Activated naive CD8-positive, alpha-beta T cell treated with anti-CD3 and anti-CD28 coated beads, Interleukin-2, amount 50 U/mL, for 24 hours (primary cell): ENCODE results near the gene LITAF.
"Not testable (repeated sequence)": the region's sequence is repeated elsewhere in the genome, so short reads cannot be mapped to it uniquely, and the experiment has no call there.

Experiments used
- ATAC-seq: fragments of 150-1000 bp; cut with Tn5 transposase; one replicate; pipeline ENCODE4 v1.10.0; 2021
- DNase-seq: peaks from one replicate; pipeline ENCODE4 v3.0.0; 2021
- H3K27ac Mint-ChIP-seq: one replicate; pipeline ENCODE4 v1.8.0; 2021; ENCODE audit warnings: mild to moderate bottlenecking, mixed read lengths
- H3K27me3 Mint-ChIP-seq: one replicate; pipeline ENCODE4 v1.8.0; 2021; ENCODE audit warnings: mixed read lengths
- H3K36me3 Mint-ChIP-seq: one replicate; pipeline ENCODE4 v1.8.0; 2021; ENCODE audit warnings: low read depth, mixed read lengths
- H3K4me1 Mint-ChIP-seq: one replicate; pipeline ENCODE4 v1.8.0; 2021; ENCODE audit warnings: mixed read lengths
- H3K4me3 Mint-ChIP-seq: one replicate; pipeline ENCODE4 v1.8.0; 2021; ENCODE audit warnings: mild to moderate bottlenecking, moderate library complexity, mixed read lengths
- H3K9me3 Mint-ChIP-seq: one replicate; pipeline ENCODE4 v1.8.0; 2021; ENCODE audit warnings: mixed read lengths

Gene LITAF

GRCh38 chr16:11506741-11507305, 79.9 kb downstream of the LITAF start:
- no peaks in the 10 kb centered on the region for H3K27me3 Mint-ChIP-seq
- peaks cover 4% of the 10 kb centered on the region for H3K4me1 Mint-ChIP-seq
- ATAC-seq = no peak
- no peaks in the 10 kb centered on the region for H3K36me3 Mint-ChIP-seq
- DNase-seq = no peak
- H3K9me3 Mint-ChIP-seq = no peaks in the 10 kb centered on the region
- H3K27ac Mint-ChIP-seq = no peak overlapping the region
- H3K4me3 Mint-ChIP-seq = no peak overlapping the region

GRCh38 chr16:11504261-11504660, 82.5 kb downstream of the LITAF start:
- H3K4me1 Mint-ChIP-seq = not testable (repeated sequence)

GRCh38 chr16:11503566-11503965, 83.2 kb downstream of the LITAF start:
- Mint-ChIP-seq H3K27me3 (no peaks in the 10 kb centered on the region), H3K36me3 (no peaks in the 10 kb centered on the region), H3K9me3 (no peaks in the 10 kb centered on the region), H3K27ac (no peak overlapping the region), H3K4me3 (no peak overlapping the region), H3K4me1 (peaks cover 7% of the 10 kb centered on the region)
- ATAC-seq (no peak), DNase-seq (no peak)

More at GRCh38 chr16:11504261-11504660, 82.5 kb downstream of the LITAF start:
- not testable (repeated sequence) for H3K9me3 Mint-ChIP-seq, H3K36me3 Mint-ChIP-seq, H3K4me3 Mint-ChIP-seq, H3K27me3 Mint-ChIP-seq, H3K27ac Mint-ChIP-seq, DNase-seq, ATAC-seq

- no peak overlapping the region for H3K27ac Mint-ChIP-seq
- H3K9me3 Mint-ChIP-seq = no peaks in the 10 kb centered on the region
- no peak overlapping the region for H3K4me3 Mint-ChIP-seq
- peaks cover 15% of the 10 kb centered on the region for H3K4me1 Mint-ChIP-seq
- no peaks in the 10 kb centered on the region for H3K27me3 Mint-ChIP-seq
- no peak for DNase-seq
- ATAC-seq = no peak
- H3K36me3 Mint-ChIP-seq = no peaks in the 10 kb centered on the region
Measured at GRCh38 chr16:11502239-11502638, 84.5 kb downstream of the LITAF start.

GRCh38 chr16:11501632-11502031, 85.1 kb downstream of the LITAF start:
- Mint-ChIP-seq H3K36me3 (no peaks in the 10 kb centered on the region), H3K4me1 (peaks cover 20% of the 10 kb centered on the region), H3K4me3 (no peak overlapping the region), H3K27ac (no peak overlapping the region), H3K9me3 (no peaks in the 10 kb centered on the region), H3K27me3 (no peaks in the 10 kb centered on the region)
- no peak for DNase-seq
- ATAC-seq = no peak

- DNase-seq = no peak
- Mint-ChIP-seq H3K9me3 (no peaks in the 10 kb centered on the region), H3K4me1 (peaks cover 21% of the 10 kb centered on the region), H3K4me3 (no peak overlapping the region), H3K27me3 (no peaks in the 10 kb centered on the region), H3K36me3 (no peaks in the 10 kb centered on the region), H3K27ac (no peak overlapping the region)
- ATAC-seq = no peak
Measured at GRCh38 chr16:11500700-11501346, 85.9 kb downstream of the LITAF start.

GRCh38 chr16:11499295-11500089, 87.2 kb downstream of the LITAF start:
- Mint-ChIP-seq H3K4me3 (no peak overlapping the region), H3K9me3 (no peaks in the 10 kb centered on the region), H3K36me3 (no peaks in the 10 kb centered on the region), H3K27me3 (no peaks in the 10 kb centered on the region), H3K4me1 (peaks cover 29% of the 10 kb centered on the region), H3K27ac (no peak overlapping the region)
- no peak for DNase-seq
- no peak for ATAC-seq

GRCh38 chr16:11498683-11499082, 88.0 kb downstream of the LITAF start:
- Mint-ChIP-seq H3K36me3 (no peaks in the 10 kb centered on the region), H3K4me1 (peaks cover 29% of the 10 kb centered on the region), H3K27me3 (no peaks in the 10 kb centered on the region), H3K27ac (no peak overlapping the region), H3K4me3 (no peak overlapping the region), H3K9me3 (no peaks in the 10 kb centered on the region)
- ATAC-seq (no peak), DNase-seq (no peak)

GRCh38 chr16:11497851-11498289, 88.8 kb downstream of the LITAF start:
- H3K36me3 Mint-ChIP-seq = no peaks in the 10 kb centered on the region
- H3K9me3 Mint-ChIP-seq = no peaks in the 10 kb centered on the region
- DNase-seq = no peak
- no peak overlapping the region for H3K4me3 Mint-ChIP-seq
- H3K4me1 Mint-ChIP-seq = peaks cover 29% of the 10 kb centered on the region
- no peaks in the 10 kb centered on the region for H3K27me3 Mint-ChIP-seq
- H3K27ac Mint-ChIP-seq = peak overlapping the region; percentile 75
- no peak for ATAC-seq
